ENCODE results near the gene ANAPC2.

DNA sequence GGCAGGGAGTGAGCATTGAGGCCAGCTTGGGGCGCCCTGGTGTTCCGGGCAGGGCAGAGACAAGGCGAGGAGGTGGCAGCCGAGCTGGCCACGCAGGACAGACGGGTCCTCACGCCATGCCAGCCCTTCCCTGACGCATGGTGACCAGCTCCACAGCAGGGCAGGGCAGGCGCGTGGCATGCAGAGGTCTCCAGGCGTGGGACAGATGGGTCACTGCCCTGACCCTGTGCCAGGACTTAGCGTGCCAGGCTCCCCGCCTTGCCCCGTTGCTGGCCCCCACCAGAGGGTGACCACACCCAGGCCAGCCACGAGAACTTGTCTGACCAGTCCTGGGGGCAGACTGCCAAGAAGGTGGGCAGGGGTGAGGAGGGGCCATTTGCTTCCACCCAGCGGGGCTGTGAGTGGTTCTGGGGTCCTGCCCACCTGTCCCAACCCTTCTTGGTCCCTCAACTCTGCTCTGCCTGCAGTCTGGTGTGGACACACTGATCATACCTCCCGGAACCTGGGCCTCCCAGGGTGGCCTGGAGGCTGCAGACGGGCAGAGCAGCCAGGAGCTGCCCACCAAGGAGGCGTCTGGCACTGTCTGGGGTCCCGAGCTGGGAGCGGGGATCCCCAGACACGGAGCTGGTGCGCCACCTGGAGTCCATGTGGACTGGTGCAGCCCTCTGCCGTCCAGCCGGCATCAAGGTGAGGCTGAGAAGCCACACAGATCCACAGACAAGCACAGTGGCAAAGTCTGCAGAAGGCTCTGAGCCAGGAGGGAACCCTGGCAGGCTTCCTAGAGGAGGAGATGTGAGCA lies 38.9 kb upstream of the ANAPC2 start, which contains the start of gene RNF224:
- TF ChIP-seq CTCF (IDR thresholded peaks at IDR 0.05; ENCODE audit: low read depth, low read length) (peak; percentile 91), EZH2phosphoT487 (IDR thresholded peaks at IDR 0.05; ENCODE audit: low read depth) (no peak)

Measured in OCI-LY3 (cell line).